Endothelial cell (in vitro differentiated cells): ENCODE data around the gene ZNF750. TPM values are rescaled to one million over a fixed set of nuclear protein-coding genes. Genes with fewer than 3 reads are reported as not detected.
A peak's percentile ranks its signal among the peaks of the same experiment; 100 is the strongest.

Source experiments
- DNase-seq: peaks from one replicate; pipeline ENCODE4 v3.0.0; 2021; ENCODE audit warnings: low spot score
- H3K27ac Mint-ChIP-seq: one replicate; pipeline ENCODE4 v1.8.0; 2021; ENCODE audit warnings: mixed read lengths, inconsistent platforms; ENCODE audit not compliant: unreplicated experiment
- H3K27me3 Mint-ChIP-seq: one replicate; pipeline ENCODE4 v1.8.0; 2021; ENCODE audit warnings: mild to moderate bottlenecking, moderate library complexity, mixed read lengths, inconsistent platforms; ENCODE audit not compliant: unreplicated experiment
- H3K36me3 Mint-ChIP-seq: one replicate; pipeline ENCODE4 v1.8.0; 2021; ENCODE audit warnings: mild to moderate bottlenecking, low read depth, mixed read lengths, inconsistent platforms; ENCODE audit not compliant: unreplicated experiment
- H3K4me1 Mint-ChIP-seq: one replicate; pipeline ENCODE4 v1.8.0; 2021; ENCODE audit warnings: mild to moderate bottlenecking, mixed read lengths, inconsistent platforms; ENCODE audit not compliant: unreplicated experiment
- H3K4me3 Mint-ChIP-seq: one replicate; pipeline ENCODE4 v1.8.0; 2021; ENCODE audit warnings: mild to moderate bottlenecking, mixed read lengths, inconsistent platforms; ENCODE audit not compliant: unreplicated experiment
- H3K9me3 Mint-ChIP-seq: one replicate; pipeline ENCODE4 v1.8.0; 2021; ENCODE audit warnings: mixed read lengths, inconsistent platforms; ENCODE audit not compliant: unreplicated experiment
- total RNA-seq: library from RNA; stranded (reverse); fragmentation: NEBNext Ultra II Directional; extraction: Animal tissue kit (Norgen Biotek cat#: 25700); gene quantifications from one replicate; pipeline ENCODE4 v1.2.1, GENCODE V29; 2021; ENCODE audit not compliant: unreplicated experiment
- TF ChIP-seq, protein P1 (sequence below): fragments of 200-600 bp; sonication (generic); IDR thresholded peaks from one replicate; pipeline ENCODE4 v1.5.0; 2021; ENCODE audit warnings: antibody characterized with exemption; ENCODE audit not compliant: unreplicated experiment

The ZNF750 gene
- total RNA-seq, 1 donor from 2014 or later, result 0.31 TPM

- no peak for DNase-seq
- Mint-ChIP-seq H3K27ac (peak overlapping the region; percentile 48), H3K9me3 (no peaks in the 10 kb centered on the region), H3K36me3 (peaks cover 27% of the 10 kb centered on the region), H3K27me3 (peaks cover 8% of the 10 kb centered on the region), H3K4me1 (peaks cover 26% of the 10 kb centered on the region), H3K4me3 (no peak overlapping the region)
- TF ChIP-seq, protein P1, sequence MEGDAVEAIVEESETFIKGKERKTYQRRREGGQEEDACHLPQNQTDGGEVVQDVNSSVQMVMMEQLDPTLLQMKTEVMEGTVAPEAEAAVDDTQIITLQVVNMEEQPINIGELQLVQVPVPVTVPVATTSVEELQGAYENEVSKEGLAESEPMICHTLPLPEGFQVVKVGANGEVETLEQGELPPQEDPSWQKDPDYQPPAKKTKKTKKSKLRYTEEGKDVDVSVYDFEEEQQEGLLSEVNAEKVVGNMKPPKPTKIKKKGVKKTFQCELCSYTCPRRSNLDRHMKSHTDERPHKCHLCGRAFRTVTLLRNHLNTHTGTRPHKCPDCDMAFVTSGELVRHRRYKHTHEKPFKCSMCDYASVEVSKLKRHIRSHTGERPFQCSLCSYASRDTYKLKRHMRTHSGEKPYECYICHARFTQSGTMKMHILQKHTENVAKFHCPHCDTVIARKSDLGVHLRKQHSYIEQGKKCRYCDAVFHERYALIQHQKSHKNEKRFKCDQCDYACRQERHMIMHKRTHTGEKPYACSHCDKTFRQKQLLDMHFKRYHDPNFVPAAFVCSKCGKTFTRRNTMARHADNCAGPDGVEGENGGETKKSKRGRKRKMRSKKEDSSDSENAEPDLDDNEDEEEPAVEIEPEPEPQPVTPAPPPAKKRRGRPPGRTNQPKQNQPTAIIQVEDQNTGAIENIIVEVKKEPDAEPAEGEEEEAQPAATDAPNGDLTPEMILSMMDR, result no peak
These were observed 33.0 kb upstream of the ZNF750 start for GRCh38 chr17:82872591-82873520.

DNA sequence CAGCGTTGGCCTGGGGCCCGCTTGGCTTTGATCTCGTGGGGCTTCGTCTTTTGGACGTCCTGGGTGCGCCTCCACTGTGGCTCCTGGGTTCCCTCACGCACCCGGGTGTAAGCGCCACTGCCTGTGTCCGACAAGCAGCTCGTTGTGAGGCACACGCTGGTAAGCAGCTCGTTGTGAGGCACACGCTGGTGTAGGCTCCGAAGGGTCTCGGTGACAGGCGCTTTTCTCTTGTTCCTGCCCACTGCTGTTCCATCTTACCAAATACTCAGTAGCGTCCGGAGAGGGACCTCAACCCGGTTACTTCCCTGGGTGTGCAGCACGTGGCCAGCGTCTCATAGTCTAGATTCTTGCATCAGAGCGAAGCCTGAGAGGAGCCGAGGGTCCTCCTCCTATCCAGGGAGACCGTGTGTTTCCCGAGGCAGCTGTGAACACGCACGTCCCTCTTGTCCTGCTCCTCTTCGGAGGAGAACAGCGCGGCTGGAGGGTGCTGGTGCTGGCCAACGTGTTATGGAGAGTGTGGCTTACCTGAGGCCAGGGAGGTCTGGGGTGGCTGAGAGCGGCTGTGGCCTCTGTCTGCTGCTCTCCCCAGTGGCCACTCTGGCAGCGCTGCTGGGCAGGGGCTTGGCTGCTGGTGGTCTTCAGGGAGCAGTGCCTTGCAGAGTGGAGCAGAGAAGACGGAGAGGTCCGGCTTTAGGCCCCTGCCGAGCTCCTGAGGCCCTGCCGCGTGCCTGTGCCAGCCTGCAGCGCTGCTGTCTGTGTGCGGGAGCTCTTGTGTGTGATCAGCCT is 32.1 kb upstream of the ZNF750 start:
- no peak for DNase-seq
- H3K27me3 Mint-ChIP-seq, result peaks cover 8% of the 10 kb centered on the region
- no peak overlapping the region for H3K4me3 Mint-ChIP-seq
- peak overlapping the region; percentile 48 for H3K27ac Mint-ChIP-seq
- H3K36me3 Mint-ChIP-seq, result peaks cover 27% of the 10 kb centered on the region
- H3K9me3 Mint-ChIP-seq, result no peaks in the 10 kb centered on the region
- H3K4me1 Mint-ChIP-seq, result peaks cover 26% of the 10 kb centered on the region
- TF ChIP-seq, protein P1, result no peak

- H3K4me1 Mint-ChIP-seq, result peaks cover 18% of the 10 kb centered on the region
- H3K27ac Mint-ChIP-seq, result no peak overlapping the region
- H3K27me3 Mint-ChIP-seq, result peaks cover 8% of the 10 kb centered on the region
- DNase-seq, result no peak
- H3K9me3 Mint-ChIP-seq, result no peaks in the 10 kb centered on the region
- peaks cover 27% of the 10 kb centered on the region for H3K36me3 Mint-ChIP-seq
- no peak overlapping the region for H3K4me3 Mint-ChIP-seq
- TF ChIP-seq, protein P1, result peak; percentile 20
These were observed 31.4 kb upstream of the ZNF750 start for GRCh38 chr17:82871056-82871775.

- no peaks in the 10 kb centered on the region for H3K9me3 Mint-ChIP-seq
- TF ChIP-seq, protein P1, result no peak
- H3K27me3 Mint-ChIP-seq, result peaks cover 8% of the 10 kb centered on the region
- DNase-seq, result no peak
- H3K4me3 Mint-ChIP-seq, result no peak overlapping the region
- H3K27ac Mint-ChIP-seq, result peak overlapping the region; percentile 11
- peaks cover 15% of the 10 kb centered on the region for H3K4me1 Mint-ChIP-seq
- H3K36me3 Mint-ChIP-seq, result peaks cover 27% of the 10 kb centered on the region
These were observed 30.7 kb upstream of the ZNF750 start for GRCh38 chr17:82870541-82870940.
